GM19372 (cell line): Measurements from ENCODE around the gene LRRC75B.
"Not testable (repeated sequence)": the region's sequence is repeated elsewhere in the genome, so short reads cannot be mapped to it uniquely, and the experiment has no call there.

Experiments
- ATAC-seq: cut with Tn5 transposase; IDR thresholded peaks from one replicate; pipeline ENCODE4 v1.9.1; 2021; ENCODE audit warnings: mild to moderate bottlenecking, low read depth, moderate library complexity; ENCODE audit not compliant: unreplicated experiment

The LRRC75B gene, protein sequence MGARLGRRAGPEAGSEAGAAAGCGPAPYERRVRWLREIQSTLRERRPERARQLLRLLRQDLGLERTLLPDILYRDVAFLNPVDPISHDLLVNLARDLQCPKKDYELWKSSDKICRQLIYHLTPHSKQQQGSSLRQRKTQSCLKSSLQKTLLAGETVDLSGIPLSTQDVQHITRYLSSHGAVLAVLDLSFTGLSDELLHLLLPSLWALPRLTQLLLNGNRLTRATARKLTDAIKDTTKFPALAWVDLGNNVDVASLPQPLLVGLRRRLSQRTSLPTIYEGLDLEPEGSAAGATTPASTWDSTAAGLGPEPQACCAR

DNA sequence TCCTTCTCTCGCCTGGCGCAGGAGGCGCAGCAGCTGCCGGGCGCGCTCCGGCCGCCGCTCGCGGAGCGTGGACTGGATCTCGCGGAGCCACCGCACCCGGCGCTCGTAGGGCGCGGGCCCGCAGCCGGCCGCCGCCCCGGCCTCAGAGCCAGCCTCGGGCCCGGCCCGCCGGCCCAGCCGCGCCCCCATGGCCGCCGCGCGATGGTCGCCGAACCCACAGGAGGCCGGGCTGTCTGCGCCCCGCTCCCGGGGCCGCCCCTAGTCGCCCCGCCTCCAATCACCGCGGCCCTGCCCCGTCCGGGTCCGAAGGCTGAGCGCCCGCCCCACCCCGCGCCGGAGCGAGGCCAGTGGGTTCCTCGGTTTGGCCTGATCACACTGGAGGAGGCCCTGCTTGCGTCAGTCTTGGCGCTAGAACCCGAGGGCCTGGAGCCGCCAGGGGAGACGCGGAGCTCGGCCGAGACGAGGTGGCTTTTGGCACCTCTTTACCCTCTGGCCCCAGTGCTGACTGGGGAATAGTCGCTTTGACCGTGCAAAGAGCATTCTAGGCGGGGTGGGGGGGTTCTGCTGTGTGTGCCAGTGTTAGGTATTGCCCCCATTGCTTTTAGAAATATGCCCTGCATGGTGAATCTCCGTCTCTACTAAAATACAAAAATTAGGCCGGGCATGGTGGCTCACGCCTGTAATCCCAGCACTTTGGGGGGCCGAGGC, at the start of gene LRRC75B:
TSS of gene LRRC75B (minus strand) at position 223 of the 708 bp plus-strand sequence. CDS start at position 189, 34 bp downstream.
- ATAC-seq: peak; percentile 90

DNA sequence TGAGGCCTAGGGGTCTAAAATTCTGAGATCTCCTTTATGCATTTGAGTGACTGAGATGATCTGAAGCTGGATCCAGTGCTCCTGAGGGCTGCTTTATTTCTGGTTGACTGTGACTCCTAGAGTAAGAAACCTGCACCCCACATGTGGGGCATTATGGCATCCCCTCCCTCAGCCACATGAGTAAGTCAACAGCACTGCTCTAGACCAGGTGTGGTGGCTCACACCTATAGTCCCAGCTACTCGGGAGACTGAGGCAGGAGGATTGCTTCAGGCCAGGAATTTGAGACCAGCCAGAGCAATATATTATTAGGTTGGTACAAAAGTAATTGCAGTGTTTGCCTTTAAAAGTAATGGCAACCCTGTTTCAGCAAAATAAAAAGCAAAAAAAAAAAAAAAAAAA, 49.4 kb upstream of the LRRC75B start:
- ATAC-seq: not testable (repeated sequence)

DNA sequence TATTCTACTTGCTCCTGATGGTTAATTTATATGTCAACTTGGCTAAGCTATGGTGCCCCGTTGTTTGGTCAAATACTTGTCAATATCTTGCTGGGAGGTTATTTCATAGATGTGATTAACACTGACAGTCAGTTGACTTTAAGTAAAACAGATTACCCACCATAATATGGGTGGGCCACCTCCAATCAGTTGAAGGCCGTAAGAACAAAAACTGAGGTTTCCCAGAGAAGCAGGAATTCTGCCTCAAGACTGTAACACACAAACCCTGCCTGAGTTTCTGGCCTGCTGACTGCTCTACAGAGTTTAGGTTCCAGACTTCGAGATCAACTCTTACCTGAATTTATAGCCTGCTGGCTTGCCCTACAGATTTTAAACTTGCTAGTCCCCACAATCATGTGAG, 43.6 kb upstream of the LRRC75B start:
- not testable (repeated sequence) for ATAC-seq

DNA sequence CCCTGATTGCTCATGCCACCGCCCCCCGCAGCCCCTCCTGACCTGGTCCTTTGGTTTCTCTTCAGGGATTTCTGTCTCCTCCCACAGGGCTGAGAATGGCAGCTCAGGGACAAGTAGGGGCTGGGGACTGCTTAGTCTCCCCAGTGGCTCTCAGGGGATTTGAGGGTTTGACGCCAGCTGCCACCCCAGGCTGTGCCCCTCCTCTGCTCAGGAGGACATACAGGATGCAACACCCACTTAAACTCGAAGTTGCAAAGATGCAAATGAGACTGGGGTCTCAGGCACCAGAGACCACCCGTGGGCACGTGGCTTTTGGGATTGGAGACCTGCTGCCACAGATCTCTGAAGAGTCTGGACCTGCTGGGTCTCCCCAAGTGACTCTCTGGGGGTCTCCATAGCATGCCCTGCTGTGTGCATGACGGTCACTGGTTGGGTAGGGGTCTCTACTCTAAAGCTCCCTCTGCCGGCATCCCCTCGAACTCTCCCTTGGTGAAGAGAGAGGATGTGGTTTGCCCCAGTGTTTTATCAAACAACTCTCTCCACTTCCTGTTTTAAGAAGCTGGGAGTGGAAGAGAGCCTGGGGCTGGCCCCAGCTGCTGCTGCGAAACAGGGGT, 42.0 kb upstream of the LRRC75B start:
- ATAC-seq: not testable (repeated sequence)

DNA sequence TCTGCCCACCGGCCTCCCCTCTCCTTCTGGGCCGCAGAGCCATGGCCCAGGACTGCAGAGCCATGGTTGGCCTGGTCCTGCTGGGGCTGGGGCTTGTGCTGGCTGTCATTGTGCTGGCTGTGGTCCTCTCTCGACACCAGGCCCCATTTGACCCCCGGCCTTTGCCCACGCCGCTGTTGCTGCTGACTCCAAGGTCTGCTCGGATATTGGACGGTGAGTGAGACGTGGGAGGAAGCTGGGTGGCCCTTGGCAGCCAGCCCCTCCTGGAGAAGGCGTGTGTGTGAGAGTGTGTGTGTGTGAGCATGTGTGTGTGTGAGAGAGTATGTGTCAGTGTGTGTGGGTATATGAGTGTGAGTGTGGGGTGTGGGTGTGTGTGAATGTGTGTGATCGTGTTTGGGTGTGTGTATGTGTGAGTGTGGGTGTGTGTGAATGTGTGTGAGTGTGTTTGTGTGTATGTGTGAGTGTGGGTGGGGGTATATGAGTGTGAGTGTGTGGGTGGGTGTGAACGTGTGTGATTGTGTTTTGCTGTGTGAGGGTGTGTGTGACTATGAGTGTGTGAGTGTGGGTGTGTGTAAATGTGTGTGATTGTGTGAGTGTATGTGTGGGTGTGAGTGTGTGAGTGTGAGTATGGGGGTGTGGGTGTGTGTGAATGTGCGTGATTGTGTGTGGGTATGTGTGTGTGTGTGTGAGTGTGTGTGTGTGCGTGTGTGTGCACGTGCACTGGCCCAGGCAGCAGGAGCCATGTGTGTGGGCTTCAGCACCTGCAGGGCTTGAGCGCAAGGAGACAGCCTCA, 40.6 kb upstream of the LRRC75B start:
- ATAC-seq: not testable (repeated sequence)

DNA sequence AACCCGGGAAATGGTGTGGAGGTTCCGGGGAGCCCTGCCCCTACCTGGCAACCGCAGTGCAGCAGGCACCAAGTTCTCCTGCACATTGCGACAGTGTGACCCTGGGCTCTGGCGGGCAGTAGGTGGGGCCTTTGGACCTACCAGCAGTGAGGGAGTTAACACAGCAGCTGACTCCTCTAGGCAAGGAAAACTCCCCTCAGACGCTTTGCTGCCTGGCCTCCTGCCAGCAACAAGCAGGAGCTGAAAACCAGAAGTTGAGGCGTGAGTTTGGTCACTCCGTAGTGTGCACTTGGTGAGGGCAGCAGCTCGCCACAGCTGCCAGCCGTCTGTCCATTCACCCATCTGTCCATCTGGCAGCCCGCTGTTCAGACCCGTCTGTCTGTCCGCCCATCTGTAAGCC, 39.8 kb upstream of the LRRC75B start:
- not testable (repeated sequence) for ATAC-seq

DNA sequence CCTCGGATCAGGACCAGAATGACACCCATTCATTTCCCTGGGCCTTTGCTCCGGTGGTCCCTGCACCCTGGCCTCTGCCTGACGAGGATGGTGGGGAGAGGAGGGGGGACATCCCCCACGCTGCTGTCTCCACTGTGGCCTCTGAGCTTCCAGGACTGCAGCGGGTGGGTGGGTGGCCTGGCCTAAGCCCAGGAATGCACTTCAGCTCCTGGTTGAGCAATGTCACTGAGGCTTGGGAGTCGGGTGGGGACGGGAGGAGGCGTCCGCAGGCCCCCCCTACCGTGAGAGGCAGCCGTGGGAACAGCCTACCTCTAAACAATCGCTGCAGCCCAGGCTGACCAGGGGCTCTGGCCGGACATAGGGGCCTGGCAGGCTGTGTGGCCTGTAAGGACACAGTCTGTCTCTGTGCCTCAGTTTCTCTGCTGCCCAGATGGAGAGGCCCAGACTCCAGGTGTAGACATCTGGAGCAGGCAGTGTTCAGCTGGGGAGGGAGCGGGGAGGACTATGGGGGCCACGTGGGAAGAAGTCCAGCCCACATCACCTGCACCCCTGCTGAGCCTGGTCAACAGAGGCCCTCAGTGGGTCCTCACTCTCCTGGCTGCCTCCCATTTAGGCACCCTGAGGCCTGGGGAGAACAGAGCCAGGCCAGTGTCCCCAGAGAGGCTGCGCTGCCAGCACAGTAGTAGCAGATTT, 38.7 kb upstream of the LRRC75B start:
- ATAC-seq: not testable (repeated sequence)

DNA sequence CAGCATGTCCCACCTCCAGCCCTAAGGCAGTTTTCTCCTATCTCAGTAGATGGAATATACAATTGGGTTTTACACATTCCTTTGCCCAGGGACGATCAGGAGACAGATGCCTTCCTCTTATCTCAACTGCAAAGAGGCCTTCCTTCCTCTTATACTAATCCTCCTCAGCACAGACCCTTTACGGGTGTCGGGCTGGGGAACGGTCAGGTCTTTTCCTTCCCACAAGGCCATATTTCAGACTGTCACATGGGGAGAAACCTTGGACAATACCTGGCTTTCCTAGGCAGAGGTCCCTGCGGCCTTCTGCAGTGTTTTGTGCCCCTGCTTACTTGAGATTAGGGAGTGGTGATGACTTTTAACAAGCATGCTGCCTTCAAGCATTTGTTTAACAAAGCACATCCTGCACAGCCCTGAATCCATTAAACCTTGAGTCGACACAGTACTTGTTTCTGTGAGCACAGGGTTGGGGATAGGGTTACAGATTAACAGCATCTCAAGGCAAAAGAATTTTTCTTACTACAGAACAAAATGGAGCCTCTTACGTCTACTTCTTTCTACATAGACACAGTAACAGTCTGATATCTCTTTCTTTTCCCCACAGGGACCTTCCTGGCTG, 38.0 kb upstream of the LRRC75B start:
- ATAC-seq: not testable (repeated sequence)

DNA sequence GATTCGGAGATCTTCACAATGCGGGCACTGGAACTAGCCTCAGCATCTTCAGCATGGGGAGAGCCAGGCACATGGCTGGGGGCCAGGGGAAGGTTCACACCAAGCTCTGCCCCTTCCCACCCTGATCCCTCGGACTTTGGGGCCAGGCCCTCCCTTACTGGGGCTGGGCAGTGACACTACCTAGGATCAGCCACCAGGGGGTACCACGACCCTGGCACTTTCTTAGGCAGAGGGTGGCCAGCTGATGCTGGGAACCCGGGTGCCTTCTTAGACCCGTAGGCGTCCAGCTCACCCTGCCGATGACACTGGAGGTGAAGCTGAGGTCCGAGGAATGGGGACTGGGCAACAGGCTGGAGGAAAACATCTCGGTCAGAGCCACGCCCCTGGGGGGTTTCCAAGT, 36.2 kb upstream of the LRRC75B start:
- ATAC-seq: not testable (repeated sequence)

DNA sequence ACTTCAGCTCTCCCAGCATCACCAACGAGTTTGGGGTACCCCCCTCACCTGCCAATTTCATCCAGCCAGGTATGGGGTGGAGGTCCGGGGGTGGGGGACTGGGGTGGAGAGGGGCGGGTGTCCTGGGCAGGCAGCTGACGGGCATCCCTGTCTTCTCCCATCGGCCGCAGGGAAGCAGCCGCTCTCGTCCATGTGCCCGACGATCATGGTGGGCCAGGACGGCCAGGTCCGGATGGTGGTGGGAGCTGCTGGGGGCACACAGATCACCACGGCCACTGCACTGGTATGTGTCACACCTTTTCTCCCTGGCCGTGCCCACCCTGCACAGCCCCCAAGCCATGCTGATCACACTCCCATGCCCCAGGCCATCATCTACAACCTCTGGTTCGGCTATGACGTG, 35.0 kb upstream of the LRRC75B start:
- not testable (repeated sequence) for ATAC-seq

DNA sequence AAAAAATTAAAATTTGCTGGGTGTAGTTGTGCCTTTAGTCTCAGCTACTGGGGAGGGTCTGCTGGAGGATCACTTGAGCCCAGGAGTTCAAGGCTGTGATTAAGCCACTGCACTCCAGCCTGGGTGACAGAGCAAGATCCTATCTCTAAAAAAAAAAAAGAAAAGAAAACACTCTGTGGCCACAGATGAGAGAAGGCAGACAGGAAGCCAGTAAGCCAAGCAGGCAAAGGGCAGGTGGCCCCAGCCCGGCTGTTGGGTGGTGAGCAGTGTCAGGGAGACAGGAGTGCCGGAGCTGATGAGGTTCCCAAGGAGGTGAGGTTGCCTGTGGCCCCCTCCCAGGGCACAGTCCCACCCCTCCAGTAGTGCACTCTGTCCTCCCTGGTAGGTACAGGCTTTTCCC, 29.7 kb upstream of the LRRC75B start:
- ATAC-seq: not testable (repeated sequence)

DNA sequence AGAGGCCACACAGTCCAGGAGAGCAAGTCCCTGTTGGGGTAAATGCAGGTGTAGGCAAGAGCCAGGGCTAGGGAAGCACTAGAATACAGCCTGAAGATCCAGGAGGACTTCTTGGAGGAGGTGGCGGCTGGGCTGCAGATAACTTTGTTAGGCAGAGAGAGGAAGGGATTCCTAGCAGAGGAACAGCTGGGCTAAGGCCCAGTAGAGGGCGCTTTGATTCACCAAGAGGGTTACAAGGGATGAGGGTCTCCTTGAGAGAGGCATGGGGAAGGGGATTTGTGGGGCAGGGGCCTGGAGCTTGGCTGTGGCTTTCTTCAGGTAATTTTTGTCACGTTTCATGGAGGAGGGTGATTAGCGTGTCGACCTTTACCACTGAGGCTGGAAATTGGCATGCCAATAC, 28.4 kb upstream of the LRRC75B start:
- ATAC-seq: not testable (repeated sequence)

DNA sequence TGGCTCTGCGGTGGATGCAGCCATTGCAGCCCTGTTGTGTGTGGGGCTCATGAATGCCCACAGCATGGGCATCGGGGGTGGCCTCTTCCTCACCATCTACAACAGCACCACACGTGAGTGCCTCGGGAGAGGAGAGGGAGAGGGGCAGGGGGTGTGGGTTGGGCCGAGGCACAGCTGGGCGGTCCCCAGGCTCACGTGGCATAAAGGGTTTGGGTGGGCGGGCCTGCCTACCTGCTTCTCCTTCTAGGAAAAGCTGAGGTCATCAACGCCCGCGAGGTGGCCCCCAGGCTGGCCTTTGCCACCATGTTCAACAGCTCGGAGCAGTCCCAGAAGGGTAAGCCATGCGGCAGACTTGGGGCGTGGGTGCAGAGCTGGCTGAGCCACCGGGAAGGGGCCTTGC, 21.9 kb upstream of the LRRC75B start:
- ATAC-seq: not testable (repeated sequence)

DNA sequence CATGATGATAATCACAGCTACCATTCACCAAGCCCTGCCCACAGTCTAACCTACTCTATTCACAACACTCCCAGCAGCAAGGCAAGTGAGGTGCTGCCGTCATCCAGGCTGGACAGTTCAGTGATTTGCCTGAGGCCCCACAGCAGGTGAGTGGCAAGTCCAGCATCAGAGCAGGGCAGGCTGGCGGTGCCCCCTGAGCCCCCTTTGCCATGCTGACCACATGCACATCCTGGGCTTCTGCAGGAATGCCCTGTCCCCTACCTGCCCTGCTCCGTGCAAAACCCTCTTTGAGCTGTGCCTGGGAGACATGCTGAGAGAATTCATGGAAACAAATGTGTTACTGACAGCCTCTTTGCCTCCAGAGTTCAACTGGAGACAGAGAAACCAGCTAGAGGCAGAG, 17.0 kb upstream of the LRRC75B start:
- not testable (repeated sequence) for ATAC-seq

DNA sequence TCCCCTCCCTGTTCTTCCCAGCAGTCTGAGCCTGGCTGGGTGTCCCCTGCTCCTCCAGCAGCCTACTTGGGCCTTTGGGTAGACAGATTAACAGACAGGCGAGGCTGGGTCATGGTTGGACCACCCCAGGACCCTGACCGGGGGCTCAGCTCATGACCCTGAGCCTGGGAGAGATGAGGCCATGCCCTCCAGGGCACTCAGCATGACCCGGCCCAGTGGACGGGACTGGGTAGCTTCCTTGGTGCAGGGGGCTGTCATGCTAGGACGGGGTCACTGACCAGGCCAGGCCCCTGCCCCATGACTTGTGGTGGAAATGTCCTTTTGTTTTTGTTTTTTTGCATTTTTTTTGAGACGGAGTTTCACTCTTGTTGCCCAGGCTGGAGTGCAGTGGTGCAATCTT, 15.5 kb upstream of the LRRC75B start:
- not testable (repeated sequence) for ATAC-seq

DNA sequence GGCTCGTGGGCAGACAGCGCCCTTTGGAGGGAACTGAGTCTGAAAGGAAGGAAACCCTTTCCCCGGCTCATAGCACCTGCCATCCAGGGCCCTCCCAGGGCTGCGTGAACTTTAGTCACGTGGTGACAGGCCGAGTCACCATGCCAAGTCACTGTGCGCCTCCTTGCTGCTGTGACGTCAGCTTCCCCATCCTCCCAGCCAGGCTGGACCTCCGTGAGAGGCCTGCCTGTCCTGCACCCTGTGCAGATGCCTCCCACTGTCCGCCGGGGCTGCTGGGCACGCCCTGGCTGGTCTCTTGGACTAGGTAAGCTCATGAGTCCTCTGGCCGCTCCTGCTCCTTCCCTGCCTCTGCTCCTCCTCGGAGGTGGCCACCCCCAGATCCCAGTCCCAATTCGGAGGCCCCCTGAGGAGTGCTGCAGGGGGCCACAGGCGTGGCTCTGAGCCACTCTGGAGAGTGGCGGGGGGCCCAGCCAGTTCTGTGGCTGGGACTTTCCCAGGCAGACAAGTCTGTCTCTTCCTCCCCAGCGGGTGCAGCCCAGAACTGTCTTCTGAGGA, 14.6 kb upstream of the LRRC75B start:
- not testable (repeated sequence) for ATAC-seq

DNA sequence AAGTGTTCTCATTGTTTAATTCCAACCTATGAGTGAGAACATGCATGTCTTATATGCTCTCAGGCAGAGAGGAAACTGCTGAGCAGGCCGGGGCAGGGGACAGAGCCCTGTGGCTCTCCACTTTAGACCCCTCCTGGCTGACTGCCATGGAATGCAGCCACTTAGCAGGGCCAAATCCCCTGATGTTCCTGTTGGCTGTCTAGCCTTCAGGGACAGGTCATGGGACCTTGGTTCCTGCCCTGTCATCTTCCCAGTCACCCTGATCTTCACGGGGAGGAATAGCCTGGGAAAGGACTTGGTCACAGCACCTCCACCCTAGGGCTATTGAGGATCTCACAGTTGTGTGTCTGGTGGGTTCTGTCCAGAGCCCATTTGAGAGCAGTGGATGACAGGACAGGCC, 13.5 kb upstream of the LRRC75B start:
- not testable (repeated sequence) for ATAC-seq

DNA sequence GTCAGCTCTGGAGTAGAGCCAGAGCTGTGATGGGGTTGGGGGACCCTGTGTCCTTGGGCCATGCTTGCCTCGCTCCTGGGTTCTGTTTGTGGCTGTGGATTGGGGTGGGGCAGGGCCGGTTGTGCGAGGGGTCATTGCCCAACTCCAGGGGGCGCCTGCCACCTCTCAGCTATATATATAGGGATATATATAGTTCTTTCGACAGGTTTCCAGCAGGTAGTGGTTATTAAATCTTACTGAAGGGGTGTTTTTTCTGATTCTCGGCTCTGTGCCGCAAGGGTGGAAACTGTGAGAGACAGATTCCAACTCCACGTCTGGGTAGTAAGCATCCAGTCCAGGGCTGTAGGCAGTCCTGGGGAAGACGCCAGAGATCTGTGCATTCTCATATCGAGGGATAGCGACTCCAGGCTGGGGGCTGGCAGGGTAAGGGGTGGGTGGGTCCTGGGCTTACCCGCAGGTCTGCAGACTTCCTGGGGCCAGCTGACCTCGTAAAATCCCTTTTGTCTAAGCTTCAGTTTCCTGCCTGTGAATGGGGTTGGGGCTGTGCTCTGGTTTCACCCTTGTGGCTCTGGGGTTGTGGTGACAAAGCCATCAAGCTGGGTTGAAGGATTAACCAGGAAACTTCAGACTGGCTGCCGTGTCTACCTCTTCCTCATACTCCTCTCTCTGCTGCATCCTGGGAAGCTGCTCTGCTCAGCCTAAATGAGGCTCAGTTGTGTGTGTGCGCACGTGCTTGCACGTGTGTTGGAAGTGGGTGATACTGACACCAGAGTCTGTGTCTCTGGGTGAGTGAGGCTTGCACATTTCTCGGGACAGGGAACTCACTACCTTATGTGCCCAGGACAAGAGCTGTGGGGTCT, 11.1 kb upstream of the LRRC75B start:
- ATAC-seq: not testable (repeated sequence)
